HG03558 (cell line): Measurements from ENCODE around the gene PLPP3.

Experiments
- ATAC-seq: cut with Tn5 transposase; IDR thresholded peaks from one replicate; pipeline ENCODE4 v1.9.1; 2021; ENCODE audit warnings: moderate number of reproducible peaks; ENCODE audit not compliant: unreplicated experiment; ENCODE audit errors: extremely low read depth

The PLPP3 gene

GRCh38 chr1:56505792-56506743 is 73.3 kb downstream of the PLPP3 start:
- no peak for ATAC-seq

- ATAC-seq = no peak
Observed at GRCh38 chr1:56502700-56503245, 76.6 kb downstream of the PLPP3 start.

GRCh38 chr1:56501888-56502287 is 77.5 kb downstream of the PLPP3 start:
- ATAC-seq = no peak

GRCh38 chr1:56501426-56501825 is 77.9 kb downstream of the PLPP3 start:
- no peak for ATAC-seq

- no peak for ATAC-seq
Observed at GRCh38 chr1:56496821-56497772, 82.3 kb downstream of the PLPP3 start.

- ATAC-seq = no peak
Observed at GRCh38 chr1:56496158-56496557, 83.2 kb downstream of the PLPP3 start.

GRCh38 chr1:56495538-56495937 is 83.8 kb downstream of the PLPP3 start:
- no peak for ATAC-seq

- ATAC-seq = no peak
Observed at GRCh38 chr1:56494306-56494705, 85.1 kb downstream of the PLPP3 start.

GRCh38 chr1:56493826-56494225 is 85.5 kb downstream of the PLPP3 start:
- ATAC-seq = no peak

- ATAC-seq = no peak
Observed at GRCh38 chr1:56491441-56491840, 87.9 kb downstream of the PLPP3 start.

- ATAC-seq = no peak
Observed at GRCh38 chr1:56490619-56491018, 88.7 kb downstream of the PLPP3 start.

GRCh38 chr1:56489695-56490094 is 89.7 kb downstream of the PLPP3 start:
- ATAC-seq = no peak

- no peak for ATAC-seq
Observed at GRCh38 chr1:56484695-56485094, 94.7 kb downstream of the PLPP3 start.

GRCh38 chr1:56483104-56483503 is 96.3 kb downstream of the PLPP3 start:
- no peak for ATAC-seq

GRCh38 chr1:56482486-56482885 is 96.9 kb downstream of the PLPP3 start:
- no peak for ATAC-seq

GRCh38 chr1:56481140-56481694 is 98.1 kb downstream of the PLPP3 start:
- no peak for ATAC-seq

- no peak for ATAC-seq
Observed at GRCh38 chr1:56478734-56479133, 100.6 kb downstream of the PLPP3 start.

GRCh38 chr1:56477164-56478111 is 101.9 kb downstream of the PLPP3 start:
- ATAC-seq = no peak

- ATAC-seq = no peak
Observed at GRCh38 chr1:56473582-56474270, 105.6 kb downstream of the PLPP3 start.
